B cell (primary cell): ENCODE data around the gene SCN3B. TPM values are rescaled to one million over a fixed set of nuclear protein-coding genes. Genes with fewer than 3 reads are reported as not detected.

ENCODE experiments used
- ATAC-seq: fragments of 200-7000 bp; cut with Tn5 transposase; one replicate; pipeline ENCODE4 v1.10.0; 2021; ENCODE audit warnings: low read depth, mild to moderate bottlenecking, moderate number of reproducible peaks, moderate library complexity
- CTCF ChIA-PET: fragments of 350-600 bp; sonication (Branson Sonifier 250); formaldehyde crosslinking; loops from one replicate; lab custom pipeline; 2021; ENCODE audit warnings: antibody characterized with exemption, inconsistent platforms; lab: Charles Lee
- POLR2A ChIA-PET: fragments of 350-600 bp; sonication (Branson Sonifier 250); formaldehyde crosslinking; loops from one replicate; lab custom pipeline; 2021; ENCODE audit warnings: antibody characterized with exemption; lab: Charles Lee
- DNase-seq: peaks from one replicate; pipeline ENCODE4 v3.0.0; 2013
- H2AFZ ChIP-seq: 2 replicates; pipeline ENCODE4 v1.6.1; 2012; ENCODE audit warnings: mild to moderate bottlenecking, low read depth, low read length; ENCODE audit not compliant: insufficient read depth, poor library complexity, severe bottlenecking
- H3K27ac ChIP-seq, 2 donors: 1 replicate in 1 of 2; 2 replicates in 1 of 2; pipeline ENCODE4 v1.5.1; 2012 to 2013; ENCODE audit warnings: low read length in 2 of 2, mild to moderate bottlenecking in 2 of 2, moderate library complexity in 1 of 2
- H3K27me3 ChIP-seq, 4 experiments: fragments of 200-600 bp in 1 of 4; sonication (generic) in 1 of 4; replicated peaks in 1 of 4; 1 replicate in 2 of 4; 2 replicates in 2 of 4; pipeline versions ENCODE4 v1.6.1 to v1.7.0; 2013 to 2016; ENCODE audit warnings: low read length in 3 of 4, mild to moderate bottlenecking in 2 of 4, mixed read lengths in 1 of 4, moderate library complexity in 1 of 4; ENCODE audit not compliant: insufficient read depth in 4 of 4, control insufficient read depth in 3 of 4; ENCODE audit errors: control extremely low read depth in 1 of 4
- H3K36me3 ChIP-seq, 2 experiments: replicated peaks in 1 of 2; 1 replicate in 1 of 2; 2 replicates in 1 of 2; pipeline versions ENCODE4 v1.6.1 to v1.7.1; 2013; ENCODE audit warnings: low read length in 1 of 2; ENCODE audit not compliant: insufficient read depth in 2 of 2, control insufficient read depth in 1 of 2; ENCODE audit errors: control extremely low read depth in 1 of 2, extremely low read depth in 1 of 2
- H3K4me1 ChIP-seq, 2 donors: fragments of 200-600 bp in 1 of 2; sonication (generic) in 1 of 2; 1 replicate in 1 of 2; 2 replicates in 1 of 2; pipeline versions ENCODE4 v1.5.1 to v1.6.1; 2013 to 2017; ENCODE audit warnings: low read length in 2 of 2; ENCODE audit not compliant: control insufficient read depth in 2 of 2, insufficient read depth in 2 of 2
- H3K4me2 ChIP-seq: replicated peaks from 2 replicates; pipeline ENCODE3; 2012; ENCODE audit warnings: mild to moderate bottlenecking, low read depth, low read length; ENCODE audit not compliant: poor library complexity, severe bottlenecking
- H3K4me3 ChIP-seq, 5 experiments: fragments of 200-600 bp in 1 of 5; sonication (generic) in 1 of 5; 1 replicate in 3 of 5; 2 replicates in 2 of 5; pipeline versions ENCODE4 v1.5.1 to v1.7.0; 2011 to 2016; ENCODE audit warnings: low read length in 4 of 5, mild to moderate bottlenecking in 4 of 5, low read depth in 2 of 5, control low read depth in 1 of 5, moderate library complexity in 1 of 5; ENCODE audit not compliant: insufficient read depth in 1 of 5; ENCODE audit errors: control extremely low read depth in 1 of 5, extremely low read depth in 1 of 5
- H3K79me2 ChIP-seq: fragments of 200-600 bp; sonication (generic); one replicate; pipeline ENCODE4 v1.6.0; 2016; ENCODE audit warnings: low read length; ENCODE audit not compliant: control insufficient read depth, insufficient read depth
- H3K9ac ChIP-seq: fragments of 200-600 bp; sonication (generic); 2 replicates; pipeline ENCODE4 v1.6.1; 2017; ENCODE audit warnings: mild to moderate bottlenecking, low read length, moderate library complexity
- H3K9me3 ChIP-seq, 3 donors: one replicate each; pipeline versions ENCODE4 v1.6.1 to v1.7.1; 2013; ENCODE audit warnings: low read length in 2 of 3; ENCODE audit not compliant: control insufficient read depth in 2 of 3, insufficient read depth in 1 of 3; ENCODE audit errors: control extremely low read depth in 1 of 3
- H4K20me1 ChIP-seq: 2 replicates; pipeline ENCODE4 v1.6.0; 2012; ENCODE audit warnings: mild to moderate bottlenecking, low read length; ENCODE audit not compliant: insufficient read depth, control insufficient read depth, poor library complexity, severe bottlenecking
- H3K27ac Mint-ChIP-seq: one replicate; pipeline ENCODE4 v1.8.0; 2021; ENCODE audit warnings: mixed read lengths
- H3K27me3 Mint-ChIP-seq: one replicate; pipeline ENCODE4 v1.8.0; 2021; ENCODE audit warnings: mixed read lengths
- H3K4me1 Mint-ChIP-seq: one replicate; pipeline ENCODE4 v1.8.0; 2021; ENCODE audit warnings: mixed read lengths
- H3K4me3 Mint-ChIP-seq: one replicate; pipeline ENCODE4 v1.8.0; 2021; ENCODE audit warnings: mixed read lengths
- H3K9me3 Mint-ChIP-seq: one replicate; pipeline ENCODE4 v1.8.0; 2022; ENCODE audit warnings: mixed read lengths; ENCODE audit not compliant: insufficient read depth
- CTCF ChIP-seq: fragments of 200-600 bp; IDR thresholded peaks from one replicate; pipeline ENCODE4 v1.8.0; 2022; ENCODE audit warnings: antibody characterized with exemption, mild to moderate bottlenecking
- EZH2 ChIP-seq: IDR thresholded peaks from 2 replicates; pipeline ENCODE4 v1.6.1; 2012; ENCODE audit warnings: borderline replicate concordance, low read depth, mild to moderate bottlenecking, moderate library complexity, low read length; ENCODE audit not compliant: insufficient read depth, poor library complexity, severe bottlenecking
- WGBS: methylation state at CpG from one replicate; pipeline ENCODE4 v1.1.5; 2013; ENCODE audit warnings: missing lambda C conversion rate; ENCODE audit not compliant: insufficient coverage; 5-methylcytosine and 5-hydroxymethylcytosine counted together
- intact Hi-C: fragments of 100-400 bp; cut with micrococcal nuclease; formaldehyde crosslinking; loops from one replicate; pipeline ENCODE4 v1.10.0; 2022
- polyA plus RNA-seq: library from polyadenylated mRNA; depleted of rRNA; stranded (reverse); fragments of >200 nt; gene quantifications from 2 replicates; pipeline ENCODE4 v1.2.3, GENCODE V29; 2012
- total RNA-seq, 2 donors: library from RNA; stranded (reverse); fragments of 120-200 nt in 1 of 2; gene quantifications; 1 replicate in 1 of 2; 2 replicates in 1 of 2; pipeline versions ENCODE4 v1.2.3 to v1.2.4, GENCODE V29; 2013 to 2022

The SCN3B gene
- total and polyA plus RNA-seq, 2 donors (not counting 1 experiment from before 2014, with no cell fraction given), result not detected

DNA sequence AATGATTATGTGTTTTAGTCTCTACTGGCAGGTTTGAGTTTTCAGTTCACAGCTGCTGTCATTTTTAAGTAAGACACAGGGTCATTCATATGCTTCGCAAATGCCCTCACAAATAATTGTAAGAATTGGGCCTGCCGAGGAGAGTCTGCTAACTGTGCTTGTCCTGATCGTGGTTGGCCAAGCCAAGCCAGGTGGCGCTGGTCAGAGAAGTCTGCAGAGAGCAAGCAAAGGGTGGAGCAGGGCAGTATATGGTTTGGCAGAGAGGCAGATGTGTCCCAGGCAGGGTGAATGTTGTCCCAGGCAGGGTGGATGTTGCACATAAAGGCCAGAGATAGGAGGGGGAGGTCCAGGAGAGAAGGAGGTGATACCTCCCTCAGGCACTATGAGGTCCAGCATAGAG is 52.7 kb downstream of the SCN3B start:
- no peaks in the 10 kb centered on the region for H3K4me1 Mint-ChIP-seq
- Histone ChIP-seq H3K79me2 (no peaks in the 10 kb centered on the region), H3K4me3 (no peak overlapping the region), H3K27ac (no peak overlapping the region), H3K4me2 (no peak overlapping the region), H3K4me1 (no peaks in the 10 kb centered on the region), H3K9ac (no peak overlapping the region), H3K36me3 (no peaks in the 10 kb centered on the region), H4K20me1 (no peaks in the 10 kb centered on the region), H2AFZ (no peak overlapping the region), H3K9me3 (no peaks in the 10 kb centered on the region), H3K27me3 (no peaks in the 10 kb centered on the region)
- WGBS, result 90% methylated on average over 4 of the region's 4 CpGs
- intact Hi-C loops, result no loop called here
- DNase-seq (no peak), ATAC-seq (no peak)
- CTCF ChIA-PET, result no interaction called here
- no peaks in the 10 kb centered on the region for H3K27me3 Mint-ChIP-seq
- POLR2A ChIA-PET, result no interaction called here
- no peak overlapping the region for H3K4me3 Mint-ChIP-seq
- TF ChIP-seq EZH2 (no peak), CTCF (no peak)
- H3K27ac Mint-ChIP-seq, result no peak overlapping the region
- no peaks in the 10 kb centered on the region for H3K9me3 Mint-ChIP-seq

- no CpG with 5 or more reads among the region's 4 CpGs for WGBS
- Histone ChIP-seq H3K27me3 (no peaks in the 10 kb centered on the region), H3K4me2 (no peak overlapping the region), H3K4me3 (no peak overlapping the region), H3K27ac (no peak overlapping the region), H3K79me2 (no peaks in the 10 kb centered on the region), H2AFZ (no peak overlapping the region), H4K20me1 (no peaks in the 10 kb centered on the region), H3K36me3 (no peaks in the 10 kb centered on the region), H3K4me1 (no peaks in the 10 kb centered on the region), H3K9me3 (no peaks in the 10 kb centered on the region), H3K9ac (no peak overlapping the region)
- ChIA-PET POLR2A (no interaction called here), CTCF (no interaction called here)
- TF ChIP-seq EZH2 (no peak), CTCF (no peak)
- Mint-ChIP-seq H3K9me3 (no peaks in the 10 kb centered on the region), H3K4me3 (no peak overlapping the region), H3K27ac (no peak overlapping the region), H3K27me3 (no peaks in the 10 kb centered on the region), H3K4me1 (no peaks in the 10 kb centered on the region)
- DNase-seq (no peak), ATAC-seq (no peak)
- intact Hi-C loops, result no loop called here
Observed at GRCh38 chr11:123601136-123601535, 53.3 kb downstream of the SCN3B start.
